Bronchial epithelial cell (primary cell): ENCODE results near the gene CACNA2D3. TPM values are rescaled to one million over a fixed set of nuclear protein-coding genes. Genes with fewer than 3 reads are reported as not detected.

Source experiments
- DNase-seq: peaks from one replicate; pipeline ENCODE4 v3.0.0-alpha.2; 2010; ENCODE audit warnings: low read depth
- FAIRE-seq: peaks from 2 replicates; lab custom pipeline; 2011; peaks lifted over from hg19 to GRCh38; lab: Jason Lieb, UNC
- H3K27me3 ChIP-seq: 2 replicates; pipeline ENCODE4 v1.5.1; 2011; ENCODE audit warnings: low read length; ENCODE audit not compliant: control insufficient read depth, insufficient read depth
- H3K36me3 ChIP-seq: 2 replicates; pipeline ENCODE4 v1.5.1; 2011; ENCODE audit warnings: low read length; ENCODE audit not compliant: control insufficient read depth, insufficient read depth
- H3K4me3 ChIP-seq: 2 replicates; pipeline ENCODE4 v1.5.1; 2011; ENCODE audit warnings: mild to moderate bottlenecking, low read depth, low read length, control low read depth
- total RNA-seq: library from RNA; depleted of rRNA; stranded (reverse); fragments of >200 nt; gene quantifications from 2 replicates; pipeline ENCODE4 v1.2.1, GENCODE V29; 2014
- TF ChIP-seq, protein P1 (sequence below): IDR thresholded peaks from 2 replicates; pipeline ENCODE4 v1.5.1; 2011; ENCODE audit warnings: mild to moderate bottlenecking, moderate library complexity, low read length, control low read depth, inconsistent platforms; ENCODE audit not compliant: insufficient read depth, severe bottlenecking

Gene CACNA2D3
- total RNA-seq, 1 donor from 2014 or later: not detected

DNA sequence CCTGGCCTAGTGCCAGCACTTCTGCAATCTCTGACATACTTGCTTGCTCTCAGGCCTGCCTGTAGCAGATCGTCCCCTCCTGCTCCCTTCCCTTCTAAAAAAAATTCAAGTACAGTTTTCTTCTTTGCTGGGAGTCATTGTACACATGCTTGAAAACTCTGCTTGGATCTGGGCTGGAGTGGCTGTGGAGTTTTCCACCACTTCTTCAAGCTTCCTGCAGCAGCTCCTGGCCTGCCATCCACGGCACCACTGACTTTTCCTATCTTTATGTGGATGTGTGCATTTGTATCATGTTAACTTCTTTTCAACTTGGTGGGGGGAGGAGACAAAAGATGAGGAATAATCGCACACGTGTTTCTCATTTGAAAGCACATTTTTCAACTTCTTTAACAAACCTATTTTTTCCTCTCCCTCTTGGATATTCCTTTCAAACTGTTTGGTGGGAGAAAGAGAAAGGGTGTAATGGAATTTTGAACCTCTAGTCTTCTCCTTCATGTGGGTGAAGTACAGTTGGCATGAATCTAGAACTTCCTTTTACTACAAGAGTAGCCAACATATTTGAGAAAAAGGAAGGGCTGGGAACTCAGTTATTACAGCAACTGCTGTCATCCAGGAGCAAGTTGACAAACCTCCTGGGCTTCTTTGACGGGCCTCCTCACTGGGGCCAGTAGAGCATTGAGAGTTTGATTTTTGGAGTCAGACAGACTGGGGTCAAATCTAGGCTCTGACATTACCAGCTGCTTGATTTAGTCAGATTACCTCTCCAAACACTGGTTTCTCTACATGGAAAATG, 866.7 kb downstream of the CACNA2D3 start:
- no peak for DNase-seq

DNA sequence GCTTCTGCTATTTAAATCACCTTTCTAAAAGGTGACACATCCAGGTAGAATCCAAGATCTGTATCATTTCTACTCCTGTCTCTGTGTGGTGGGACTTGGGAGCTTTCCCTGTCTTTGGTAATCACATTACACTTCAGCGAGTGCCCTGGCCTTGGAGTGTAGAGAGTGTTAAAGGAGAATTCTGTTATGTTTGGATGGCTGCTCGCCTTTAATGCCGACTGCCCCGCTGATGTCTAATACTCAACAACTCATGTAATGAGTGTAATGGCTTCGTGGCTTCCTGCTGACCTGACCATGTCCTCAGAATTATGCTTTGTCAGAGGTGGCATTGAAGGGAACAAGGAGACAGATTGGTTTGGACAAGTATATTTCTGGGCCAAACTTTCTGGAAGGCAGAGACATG, 871.8 kb downstream of the CACNA2D3 start:
- TF ChIP-seq, protein P1, sequence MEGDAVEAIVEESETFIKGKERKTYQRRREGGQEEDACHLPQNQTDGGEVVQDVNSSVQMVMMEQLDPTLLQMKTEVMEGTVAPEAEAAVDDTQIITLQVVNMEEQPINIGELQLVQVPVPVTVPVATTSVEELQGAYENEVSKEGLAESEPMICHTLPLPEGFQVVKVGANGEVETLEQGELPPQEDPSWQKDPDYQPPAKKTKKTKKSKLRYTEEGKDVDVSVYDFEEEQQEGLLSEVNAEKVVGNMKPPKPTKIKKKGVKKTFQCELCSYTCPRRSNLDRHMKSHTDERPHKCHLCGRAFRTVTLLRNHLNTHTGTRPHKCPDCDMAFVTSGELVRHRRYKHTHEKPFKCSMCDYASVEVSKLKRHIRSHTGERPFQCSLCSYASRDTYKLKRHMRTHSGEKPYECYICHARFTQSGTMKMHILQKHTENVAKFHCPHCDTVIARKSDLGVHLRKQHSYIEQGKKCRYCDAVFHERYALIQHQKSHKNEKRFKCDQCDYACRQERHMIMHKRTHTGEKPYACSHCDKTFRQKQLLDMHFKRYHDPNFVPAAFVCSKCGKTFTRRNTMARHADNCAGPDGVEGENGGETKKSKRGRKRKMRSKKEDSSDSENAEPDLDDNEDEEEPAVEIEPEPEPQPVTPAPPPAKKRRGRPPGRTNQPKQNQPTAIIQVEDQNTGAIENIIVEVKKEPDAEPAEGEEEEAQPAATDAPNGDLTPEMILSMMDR: no peak
- H3K27me3 ChIP-seq: no peaks in the 10 kb centered on the region
- DNase-seq (no peak), FAIRE-seq (no peak)
- H3K36me3 ChIP-seq: no peaks in the 10 kb centered on the region
- no peak overlapping the region for H3K4me3 ChIP-seq

More for the DNA sequence above, 866.7 kb downstream of the CACNA2D3 start:
- Histone ChIP-seq H3K27me3 (no peaks in the 10 kb centered on the region), H3K36me3 (no peaks in the 10 kb centered on the region), H3K4me3 (no peak overlapping the region)
- TF ChIP-seq, protein P1: no peak
- FAIRE-seq: no peak

DNA sequence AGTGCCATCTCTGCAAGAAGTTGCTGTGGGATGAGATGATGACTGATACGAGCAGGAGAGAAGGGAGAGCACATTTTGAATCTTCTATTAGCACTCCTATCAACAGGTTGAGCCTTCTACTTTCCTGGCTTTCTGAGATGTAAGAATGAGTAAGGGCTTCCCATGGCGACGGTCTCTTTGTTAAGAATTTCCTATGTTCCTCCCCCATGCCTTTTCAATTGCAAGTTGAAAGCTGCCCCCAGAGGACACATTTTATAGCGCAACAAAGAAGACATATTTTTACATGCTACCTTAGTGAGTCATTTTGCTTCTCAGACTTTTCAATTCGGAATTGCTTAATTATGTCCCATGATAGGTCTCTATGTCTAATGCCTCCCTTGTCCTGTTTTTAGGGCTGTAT, 876.8 kb downstream of the CACNA2D3 start:
- no peak for FAIRE-seq
- TF ChIP-seq, protein P1: no peak
- Histone ChIP-seq H3K36me3 (no peaks in the 10 kb centered on the region), H3K4me3 (no peak overlapping the region), H3K27me3 (no peaks in the 10 kb centered on the region)
- peak; percentile 75 for DNase-seq

DNA sequence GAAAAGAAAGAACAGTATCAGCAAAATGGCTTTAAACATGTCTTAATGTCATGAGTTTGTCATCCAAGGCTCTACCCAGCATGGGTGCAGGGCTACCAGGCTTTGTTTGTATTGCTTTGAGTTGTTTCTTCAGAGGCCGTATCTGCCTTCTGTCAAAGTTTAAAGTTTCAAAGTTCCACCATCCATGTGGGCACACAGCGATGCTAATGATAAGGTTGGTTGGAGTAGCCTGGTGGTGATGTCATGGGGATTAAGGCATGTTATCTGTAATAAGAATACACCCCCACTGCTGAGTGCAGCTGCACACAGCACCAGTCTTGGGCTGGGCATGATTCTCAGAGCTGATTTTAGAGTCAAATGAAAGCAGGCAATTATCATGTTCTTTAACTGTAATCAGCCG, 877.5 kb downstream of the CACNA2D3 start:
- TF ChIP-seq, protein P1: no peak
- Histone ChIP-seq H3K27me3 (no peaks in the 10 kb centered on the region), H3K36me3 (no peaks in the 10 kb centered on the region), H3K4me3 (no peak overlapping the region)
- DNase-seq (no peak), FAIRE-seq (no peak)

DNA sequence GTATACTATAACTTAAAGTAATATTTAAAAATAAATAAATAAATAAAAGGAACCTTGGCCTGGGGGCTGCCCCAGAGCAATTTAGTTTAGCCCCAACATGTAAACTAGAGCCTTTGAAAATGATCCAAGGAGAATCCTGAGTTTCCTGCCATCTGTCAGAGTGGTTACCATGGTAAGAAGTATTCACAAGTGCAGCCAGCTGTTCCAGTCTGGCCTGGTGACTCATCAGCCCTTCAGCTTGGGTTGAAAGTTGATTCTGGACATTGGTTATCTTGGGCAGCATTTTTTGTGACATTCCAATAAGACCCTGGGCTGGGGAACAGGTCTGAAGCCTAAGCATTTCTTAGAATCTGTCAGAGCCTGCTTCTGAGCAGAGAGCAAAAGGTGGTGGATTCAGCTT, 878.2 kb downstream of the CACNA2D3 start:
- peak; percentile 55 for DNase-seq
- no peak overlapping the region for H3K4me3 ChIP-seq
- TF ChIP-seq, protein P1: no peak
- H3K27me3 ChIP-seq: no peaks in the 10 kb centered on the region
- H3K36me3 ChIP-seq: no peaks in the 10 kb centered on the region
- FAIRE-seq: no peak

DNA sequence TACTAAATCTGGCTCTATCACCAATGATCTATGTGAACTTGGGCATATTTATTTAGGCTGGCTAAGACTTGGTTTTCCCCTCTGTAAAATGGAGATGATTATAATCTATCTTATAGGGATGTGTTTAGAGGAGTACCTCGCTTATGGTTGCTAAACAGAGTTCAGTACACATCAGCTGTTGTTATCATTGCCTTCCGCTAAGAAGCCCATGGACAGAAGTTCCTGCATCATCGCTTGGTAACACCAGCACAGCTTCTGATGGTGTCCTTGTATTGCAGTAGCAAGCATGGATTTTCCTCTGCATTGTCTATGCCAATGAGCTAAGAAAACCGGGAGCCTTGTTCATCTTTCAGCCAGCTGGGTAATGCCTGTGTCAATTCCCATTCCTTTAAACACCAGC, 878.6 kb downstream of the CACNA2D3 start:
- TF ChIP-seq, protein P1: no peak
- FAIRE-seq (no peak), DNase-seq (no peak)
- Histone ChIP-seq H3K4me3 (no peak overlapping the region), H3K36me3 (no peaks in the 10 kb centered on the region), H3K27me3 (no peaks in the 10 kb centered on the region)
